Activated naive CD8-positive, alpha-beta T cell treated with anti-CD3 and anti-CD28 coated beads for 36 hours (primary cell): Measurements from ENCODE around the gene PUM2. TPM values are rescaled to one million over a fixed set of nuclear protein-coding genes. Genes with fewer than 3 reads are reported as not detected.

Source experiments
- DNase-seq: peaks from one replicate; pipeline ENCODE4 v3.0.0; 2021
- H3K27ac Mint-ChIP-seq: one replicate; pipeline ENCODE4 v1.8.0; 2022; ENCODE audit warnings: mild to moderate bottlenecking, moderate library complexity, mixed read lengths
- H3K27me3 Mint-ChIP-seq: one replicate; pipeline ENCODE4 v1.8.0; 2022; ENCODE audit warnings: mild to moderate bottlenecking, mixed read lengths
- H3K36me3 Mint-ChIP-seq: one replicate; pipeline ENCODE4 v1.8.0; 2021; ENCODE audit warnings: mild to moderate bottlenecking, mixed read lengths
- H3K4me1 Mint-ChIP-seq: one replicate; pipeline ENCODE4 v1.8.0; 2021; ENCODE audit warnings: mixed read lengths
- H3K4me3 Mint-ChIP-seq: one replicate; pipeline ENCODE4 v1.8.0; 2022; ENCODE audit warnings: mild to moderate bottlenecking, moderate library complexity, mixed read lengths
- H3K9me3 Mint-ChIP-seq: one replicate; pipeline ENCODE4 v1.8.0; 2022; ENCODE audit warnings: mixed read lengths
- total RNA-seq, 2 experiments: library from RNA; stranded (reverse); gene quantifications; one replicate each; pipeline ENCODE4 v1.2.3, GENCODE V29; 2021

PUM2 gene, protein sequence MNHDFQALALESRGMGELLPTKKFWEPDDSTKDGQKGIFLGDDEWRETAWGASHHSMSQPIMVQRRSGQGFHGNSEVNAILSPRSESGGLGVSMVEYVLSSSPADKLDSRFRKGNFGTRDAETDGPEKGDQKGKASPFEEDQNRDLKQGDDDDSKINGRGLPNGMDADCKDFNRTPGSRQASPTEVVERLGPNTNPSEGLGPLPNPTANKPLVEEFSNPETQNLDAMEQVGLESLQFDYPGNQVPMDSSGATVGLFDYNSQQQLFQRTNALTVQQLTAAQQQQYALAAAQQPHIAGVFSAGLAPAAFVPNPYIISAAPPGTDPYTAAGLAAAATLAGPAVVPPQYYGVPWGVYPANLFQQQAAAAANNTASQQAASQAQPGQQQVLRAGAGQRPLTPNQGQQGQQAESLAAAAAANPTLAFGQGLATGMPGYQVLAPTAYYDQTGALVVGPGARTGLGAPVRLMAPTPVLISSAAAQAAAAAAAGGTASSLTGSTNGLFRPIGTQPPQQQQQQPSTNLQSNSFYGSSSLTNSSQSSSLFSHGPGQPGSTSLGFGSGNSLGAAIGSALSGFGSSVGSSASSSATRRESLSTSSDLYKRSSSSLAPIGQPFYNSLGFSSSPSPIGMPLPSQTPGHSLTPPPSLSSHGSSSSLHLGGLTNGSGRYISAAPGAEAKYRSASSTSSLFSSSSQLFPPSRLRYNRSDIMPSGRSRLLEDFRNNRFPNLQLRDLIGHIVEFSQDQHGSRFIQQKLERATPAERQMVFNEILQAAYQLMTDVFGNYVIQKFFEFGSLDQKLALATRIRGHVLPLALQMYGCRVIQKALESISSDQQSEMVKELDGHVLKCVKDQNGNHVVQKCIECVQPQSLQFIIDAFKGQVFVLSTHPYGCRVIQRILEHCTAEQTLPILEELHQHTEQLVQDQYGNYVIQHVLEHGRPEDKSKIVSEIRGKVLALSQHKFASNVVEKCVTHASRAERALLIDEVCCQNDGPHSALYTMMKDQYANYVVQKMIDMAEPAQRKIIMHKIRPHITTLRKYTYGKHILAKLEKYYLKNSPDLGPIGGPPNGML
- total RNA-seq: 100 to 1,000 TPM; 107 to 108 TPM

DNA sequence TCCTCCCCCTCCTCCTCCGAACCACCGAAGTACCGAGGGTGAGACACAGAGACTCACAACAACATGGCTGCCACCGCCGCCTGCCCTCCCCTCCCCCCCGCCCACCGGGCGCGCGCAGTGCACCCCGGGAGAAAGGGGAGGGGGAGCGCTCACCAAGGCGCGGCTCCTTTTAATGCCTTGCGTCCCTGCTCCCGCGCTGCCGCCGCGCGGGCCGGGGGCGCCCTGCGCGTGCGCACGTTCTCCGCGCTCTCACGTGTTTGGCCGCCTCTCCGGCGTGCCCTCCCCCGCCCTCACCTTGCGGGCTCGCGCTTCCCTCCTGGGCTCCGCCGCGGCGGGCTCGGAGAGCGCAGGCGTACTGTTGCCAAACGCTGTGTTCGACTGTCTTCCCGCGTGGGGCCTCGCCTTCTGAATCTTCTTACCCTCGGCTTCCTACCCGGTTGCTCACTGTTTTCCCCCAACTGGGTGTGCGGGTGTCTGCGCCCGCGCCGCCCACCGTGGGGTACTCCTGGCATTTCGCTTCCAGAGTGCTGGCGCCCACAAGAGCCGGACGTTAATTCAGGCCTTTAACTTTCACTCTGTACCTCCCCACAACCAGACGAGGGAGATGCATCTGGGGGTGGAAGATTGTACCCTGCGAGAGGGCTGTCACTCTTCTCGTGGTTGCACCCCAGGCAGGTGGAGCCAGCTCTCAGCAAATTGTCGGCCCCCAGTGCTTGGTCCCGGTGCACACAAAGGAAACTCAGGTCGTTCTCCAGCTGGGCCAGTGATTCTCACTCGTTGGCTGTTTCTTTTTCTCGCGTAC lies at the start of gene PUM2:
Gene PUM2 (minus strand): TSS at position 92 of the 802 bp plus-strand sequence. CDS start 23,484 bp downstream, outside the sequence.
- peak; percentile 98 for DNase-seq
- Mint-ChIP-seq H3K4me3 (peak within 1 kb of the TSS; percentile 92), H3K9me3 (no peaks in the 10 kb centered on the region), H3K27me3 (peaks cover 4% of the 10 kb centered on the region), H3K36me3 (peaks cover 32% of the 10 kb centered on the region), H3K4me1 (peaks cover 19% of the 10 kb centered on the region), H3K27ac (peak within 1 kb of the TSS; percentile 94)

DNA sequence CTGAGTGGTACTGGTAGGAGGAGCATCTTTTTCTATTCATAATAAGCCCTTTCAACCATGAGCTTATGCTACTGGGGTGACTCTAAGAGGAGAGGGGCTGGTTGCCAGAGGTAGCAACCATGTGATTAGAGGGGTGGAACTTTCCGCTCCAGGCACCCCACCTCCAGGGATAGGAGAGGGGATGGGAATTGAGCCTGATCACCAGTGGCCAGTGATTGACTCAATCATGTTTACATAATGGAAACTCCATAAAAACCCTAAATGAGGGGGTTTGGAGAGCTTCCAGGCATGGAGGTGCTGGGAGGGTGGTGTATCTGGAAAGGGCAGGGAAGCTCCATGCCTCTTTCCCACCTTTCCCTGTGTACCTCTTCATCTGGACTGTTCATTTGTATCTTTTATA lies 49.7 kb upstream of the PUM2 start:
- Mint-ChIP-seq H3K27ac (no peak overlapping the region), H3K36me3 (no peaks in the 10 kb centered on the region), H3K4me3 (no peak overlapping the region), H3K9me3 (no peaks in the 10 kb centered on the region), H3K27me3 (peaks cover 3% of the 10 kb centered on the region), H3K4me1 (no peaks in the 10 kb centered on the region)
- no peak for DNase-seq

DNA sequence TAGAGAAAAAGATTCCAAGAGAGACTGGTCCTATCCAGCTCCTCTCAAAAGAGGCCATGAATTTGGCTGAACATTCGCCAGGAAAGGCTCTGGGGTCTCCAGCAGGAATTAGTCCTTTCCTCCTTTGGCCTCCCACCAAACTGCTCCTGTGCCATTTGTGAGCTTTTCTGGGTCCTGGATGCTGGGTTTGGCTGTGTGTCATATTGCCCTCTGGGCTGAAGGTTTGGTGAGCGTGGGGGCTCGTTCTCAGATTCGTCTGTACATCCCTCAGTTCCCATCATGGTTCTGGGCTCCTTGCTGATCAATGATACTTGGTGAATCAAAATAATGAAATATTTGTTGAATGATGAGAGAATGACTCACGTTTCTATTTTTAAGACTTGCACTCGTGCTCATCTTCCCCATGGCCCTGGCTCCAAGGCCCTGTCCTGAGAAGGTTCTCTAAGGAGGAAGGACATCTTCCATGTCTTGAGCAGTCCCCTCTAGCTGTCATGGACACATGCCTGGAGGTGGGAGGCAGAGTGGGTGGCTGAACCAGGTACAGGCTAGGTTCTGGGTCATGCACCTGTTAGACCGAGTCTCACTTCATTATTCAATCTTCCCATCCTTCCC lies 48.4 kb upstream of the PUM2 start:
- Mint-ChIP-seq H3K36me3 (no peaks in the 10 kb centered on the region), H3K27ac (no peak overlapping the region), H3K27me3 (peaks cover 3% of the 10 kb centered on the region), H3K9me3 (no peaks in the 10 kb centered on the region), H3K4me1 (no peaks in the 10 kb centered on the region), H3K4me3 (no peak overlapping the region)
- no peak for DNase-seq

DNA sequence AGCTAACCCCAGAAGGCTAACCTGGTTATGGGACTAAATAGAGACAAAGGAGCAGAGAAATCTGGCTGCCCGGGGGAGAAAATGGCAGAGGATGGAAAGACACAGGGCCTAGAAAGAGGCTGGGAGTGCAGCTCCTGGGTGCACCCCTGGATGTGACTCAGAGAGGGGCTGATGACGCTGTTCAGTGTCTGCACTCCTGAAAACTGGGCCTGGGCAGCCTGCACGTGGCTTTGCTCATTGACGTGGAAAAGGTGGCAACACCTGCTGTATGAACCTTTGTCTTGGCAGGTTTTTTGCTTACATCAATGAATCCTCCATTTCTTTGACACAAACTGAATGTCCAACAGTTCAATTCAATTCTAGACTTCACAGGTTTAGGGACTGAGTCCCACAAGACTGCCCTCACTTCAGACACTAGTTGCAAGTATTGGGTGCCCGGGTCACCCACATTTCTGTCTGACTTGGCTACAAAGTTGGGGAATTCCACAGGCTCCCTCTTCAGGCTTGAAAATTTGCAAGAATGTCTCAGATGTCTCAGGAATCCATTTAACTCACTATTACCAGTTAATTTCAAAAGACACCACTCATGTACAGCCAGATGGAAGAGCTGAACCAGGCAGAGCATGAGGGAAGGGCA lies 47.3 kb upstream of the PUM2 start:
- DNase-seq: no peak
- H3K27me3 Mint-ChIP-seq: peaks cover 3% of the 10 kb centered on the region
- H3K4me3 Mint-ChIP-seq: no peak overlapping the region
- no peaks in the 10 kb centered on the region for H3K4me1 Mint-ChIP-seq
- H3K36me3 Mint-ChIP-seq: no peaks in the 10 kb centered on the region
- no peaks in the 10 kb centered on the region for H3K9me3 Mint-ChIP-seq
- no peak overlapping the region for H3K27ac Mint-ChIP-seq

DNA sequence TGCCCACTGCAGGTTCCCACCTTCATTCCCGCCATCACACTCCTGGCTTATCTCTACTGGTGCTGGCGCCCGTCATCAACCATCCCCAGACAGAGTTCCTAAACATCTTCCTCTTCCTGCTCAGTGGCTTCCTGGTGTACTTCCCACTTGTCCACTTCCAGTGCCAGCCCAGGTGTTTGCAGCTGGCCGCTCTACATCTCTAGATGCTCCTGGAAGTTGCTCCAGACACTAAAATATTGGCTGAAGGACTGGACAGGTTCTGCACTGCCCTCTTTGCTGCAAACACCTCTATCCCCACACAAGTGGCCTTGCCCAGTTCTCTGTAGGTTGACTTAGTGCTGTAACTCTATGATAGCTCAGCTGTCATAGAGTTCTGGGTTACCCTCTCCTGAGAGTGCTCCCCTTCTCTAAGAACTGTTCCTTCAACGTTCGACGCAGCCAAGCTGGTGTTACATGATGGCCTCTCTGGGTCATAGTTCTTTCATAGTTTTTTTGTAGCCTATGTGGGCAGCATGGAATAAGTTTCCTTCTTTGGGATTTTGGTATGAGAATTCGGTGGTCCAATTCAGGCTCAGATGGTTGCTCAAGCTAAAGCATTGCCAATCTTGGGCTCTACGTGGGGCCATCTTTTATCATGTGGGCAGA lies 45.8 kb upstream of the PUM2 start:
- Mint-ChIP-seq H3K4me1 (no peaks in the 10 kb centered on the region), H3K4me3 (no peak overlapping the region), H3K9me3 (no peaks in the 10 kb centered on the region)

DNA sequence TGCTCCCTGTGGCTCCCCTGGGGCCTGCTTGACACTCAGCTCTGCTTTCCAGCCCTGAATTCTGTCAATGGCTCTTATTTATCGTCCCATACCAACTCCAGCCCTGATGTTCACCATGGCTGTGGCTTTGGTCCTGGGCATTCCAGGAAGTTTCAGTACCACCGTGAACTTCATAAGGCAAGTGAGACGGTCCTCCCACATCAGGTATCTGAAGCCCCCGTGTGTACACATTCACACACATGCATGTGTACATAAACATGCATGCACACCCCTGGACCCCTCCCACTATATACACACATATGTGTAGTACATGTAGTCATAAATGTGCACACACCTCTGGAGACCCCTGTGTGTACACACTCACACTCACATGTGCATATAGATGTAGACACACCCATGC lies 43.3 kb upstream of the PUM2 start:
- DNase-seq: no peak
- H3K4me1 Mint-ChIP-seq: no peaks in the 10 kb centered on the region
- H3K36me3 Mint-ChIP-seq: no peaks in the 10 kb centered on the region
- peaks cover 6% of the 10 kb centered on the region for H3K27me3 Mint-ChIP-seq
- no peak overlapping the region for H3K27ac Mint-ChIP-seq
- no peak overlapping the region for H3K4me3 Mint-ChIP-seq
- no peaks in the 10 kb centered on the region for H3K9me3 Mint-ChIP-seq

More for the DNA sequence above, 45.8 kb upstream of the PUM2 start:
- DNase-seq: no peak
- Mint-ChIP-seq H3K27me3 (peaks cover 3% of the 10 kb centered on the region), H3K36me3 (no peaks in the 10 kb centered on the region), H3K27ac (no peak overlapping the region)

DNA sequence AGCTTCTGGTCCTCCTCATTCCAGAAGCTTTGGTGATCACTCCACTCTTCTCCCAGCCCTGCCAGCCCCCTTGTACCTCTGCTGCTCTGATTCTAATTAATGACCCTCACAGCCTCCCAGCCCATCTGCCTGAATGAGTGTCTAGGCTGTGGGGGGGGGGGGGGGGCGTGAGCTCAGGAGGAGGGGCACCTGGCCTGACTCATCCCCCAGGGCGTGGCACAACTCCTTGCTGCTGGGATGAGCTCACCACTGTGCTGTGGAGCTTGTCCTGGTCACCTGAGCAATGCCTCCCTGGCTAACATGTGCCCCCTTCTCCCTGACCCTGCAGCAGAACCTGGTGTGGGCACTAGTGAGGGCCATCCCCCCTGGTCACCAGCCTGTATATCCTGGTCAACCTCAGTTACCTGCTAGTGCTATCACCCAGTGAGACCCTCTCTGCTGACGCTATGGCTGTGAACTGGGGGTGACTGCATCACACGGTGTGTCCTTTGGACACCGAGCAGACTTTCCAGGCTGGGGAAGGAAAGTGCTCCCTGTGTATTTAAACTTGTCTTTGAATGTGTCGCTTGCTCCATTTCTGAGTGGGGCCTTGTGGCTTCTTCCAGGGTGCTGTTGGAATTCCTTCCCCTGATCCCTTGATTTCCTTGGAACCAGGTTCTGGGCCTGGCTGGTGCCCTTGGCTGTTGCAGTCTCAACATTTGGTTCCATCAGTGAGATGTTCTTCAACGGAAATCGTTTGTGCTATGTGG lies 41.5 kb upstream of the PUM2 start:
- Mint-ChIP-seq H3K9me3 (no peaks in the 10 kb centered on the region), H3K4me1 (no peaks in the 10 kb centered on the region), H3K4me3 (no peak overlapping the region), H3K27me3 (peaks cover 6% of the 10 kb centered on the region), H3K36me3 (no peaks in the 10 kb centered on the region), H3K27ac (no peak overlapping the region)
- DNase-seq: no peak

DNA sequence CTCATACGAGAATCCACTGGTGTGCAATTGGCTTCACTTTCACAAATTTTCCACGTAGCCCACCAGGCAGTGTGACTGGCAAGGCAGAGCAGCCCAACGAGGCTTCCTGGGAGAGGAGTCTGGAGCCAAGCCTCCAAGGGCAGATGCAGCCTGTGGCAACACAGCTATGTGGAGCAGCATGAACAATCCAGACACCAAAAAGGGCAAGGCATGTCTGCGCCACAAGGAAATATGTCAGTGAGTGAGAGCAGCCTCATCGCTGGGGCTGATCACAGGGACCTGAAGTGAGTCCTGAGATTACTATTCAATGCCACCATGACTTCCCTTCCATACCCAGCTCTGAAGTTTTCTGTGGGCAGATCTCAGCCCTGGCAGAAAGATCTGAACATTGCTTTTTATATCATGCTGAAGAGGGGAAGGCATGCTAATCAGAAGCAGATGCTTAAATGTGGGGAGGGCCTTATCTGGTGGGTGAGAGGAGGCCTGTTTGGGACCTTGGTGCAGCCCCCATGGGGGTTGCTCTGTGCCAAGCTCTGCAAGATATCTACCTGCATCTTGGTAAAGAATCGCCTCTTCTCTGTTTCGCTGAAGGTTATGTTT lies 40.0 kb upstream of the PUM2 start:
- Mint-ChIP-seq H3K27me3 (peaks cover 3% of the 10 kb centered on the region), H3K4me1 (no peaks in the 10 kb centered on the region), H3K36me3 (no peaks in the 10 kb centered on the region), H3K9me3 (no peaks in the 10 kb centered on the region), H3K27ac (no peak overlapping the region), H3K4me3 (no peak overlapping the region)
- DNase-seq: no peak

DNA sequence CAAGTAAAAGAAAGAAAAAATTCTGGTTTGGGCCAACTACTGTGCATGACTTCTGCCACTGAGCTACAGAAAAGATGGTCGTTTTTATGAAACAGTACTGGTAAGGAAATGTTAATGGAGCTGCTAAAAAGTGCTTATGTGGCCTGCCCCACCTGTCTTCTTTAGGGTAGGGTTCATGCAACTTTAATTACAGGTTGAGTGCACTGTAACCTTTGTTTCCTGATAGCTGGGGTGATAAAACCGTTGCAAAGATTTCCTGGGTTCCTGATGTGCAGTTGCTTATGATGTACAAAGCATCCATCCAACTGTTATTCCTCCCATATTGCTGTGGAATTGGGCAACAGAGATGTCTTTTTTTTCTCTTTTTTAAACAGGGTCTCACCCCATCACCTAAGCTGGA lies 34.3 kb upstream of the PUM2 start:
- no peak for DNase-seq
- no peak overlapping the region for H3K27ac Mint-ChIP-seq
- H3K4me1 Mint-ChIP-seq: no peaks in the 10 kb centered on the region
- H3K36me3 Mint-ChIP-seq: no peaks in the 10 kb centered on the region
- no peaks in the 10 kb centered on the region for H3K9me3 Mint-ChIP-seq
- H3K27me3 Mint-ChIP-seq: peaks cover 3% of the 10 kb centered on the region
- H3K4me3 Mint-ChIP-seq: no peak overlapping the region

DNA sequence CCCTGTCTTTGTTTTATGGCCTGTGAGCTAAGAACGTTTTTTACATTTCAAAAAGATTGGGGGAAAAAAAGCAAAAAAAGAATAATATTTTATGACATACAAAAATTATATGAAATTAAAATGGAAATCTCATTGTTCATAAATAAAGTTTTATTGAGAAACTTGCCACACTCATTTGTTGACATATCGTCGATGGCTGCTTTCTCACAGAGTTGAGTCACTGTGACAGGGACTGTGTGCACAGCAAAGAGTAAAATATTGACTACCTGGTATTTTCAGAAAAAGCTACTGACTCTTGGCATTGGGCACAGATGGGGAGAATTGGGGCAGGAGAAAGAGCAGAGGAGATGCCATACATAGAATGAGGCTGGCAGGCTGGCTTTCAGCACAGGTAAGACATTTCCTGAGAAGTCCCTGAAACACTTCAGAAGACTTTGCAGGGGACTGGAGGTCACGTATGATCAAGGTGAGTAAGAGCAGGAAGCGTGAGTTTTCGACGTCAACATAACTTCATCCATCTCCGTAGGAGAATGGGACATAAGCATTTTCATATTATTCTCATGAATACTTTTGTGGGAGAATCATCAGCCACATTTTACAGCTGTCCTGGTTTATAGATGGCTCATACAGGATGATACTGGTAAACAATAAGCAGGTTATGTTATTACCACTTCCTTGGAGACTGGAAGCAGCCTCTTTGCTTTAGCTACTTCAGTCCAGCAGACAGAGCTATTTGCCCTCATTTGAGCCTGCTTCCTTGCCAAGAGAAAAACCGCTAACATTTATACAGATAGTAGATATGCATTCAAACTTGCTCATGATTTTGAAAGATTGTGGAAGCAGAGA lies 32.5 kb upstream of the PUM2 start:
- no peaks in the 10 kb centered on the region for H3K4me1 Mint-ChIP-seq
- no peaks in the 10 kb centered on the region for H3K36me3 Mint-ChIP-seq
- no peak overlapping the region for H3K27ac Mint-ChIP-seq
- no peak for DNase-seq
- no peaks in the 10 kb centered on the region for H3K27me3 Mint-ChIP-seq
- no peak overlapping the region for H3K4me3 Mint-ChIP-seq
- H3K9me3 Mint-ChIP-seq: no peaks in the 10 kb centered on the region

DNA sequence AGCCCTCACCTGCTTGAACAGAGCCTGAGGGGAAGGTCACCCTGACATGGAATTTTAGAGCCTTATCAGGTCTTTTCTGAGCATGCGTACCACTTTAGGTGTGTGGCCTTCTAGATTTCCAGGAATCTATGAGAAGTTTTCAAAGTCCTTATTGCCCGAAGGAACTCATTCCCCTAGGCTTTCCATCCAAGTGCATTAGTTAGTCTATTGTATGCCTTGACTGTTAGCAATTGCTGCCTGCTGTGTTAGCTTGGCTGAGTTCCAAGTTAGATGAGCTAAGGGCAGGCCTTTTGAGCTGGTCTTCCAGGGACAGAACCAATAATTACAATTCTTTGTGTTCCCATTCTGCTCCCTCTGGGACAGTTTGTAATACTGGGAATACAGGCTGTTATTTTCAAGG lies 30.8 kb upstream of the PUM2 start:
- no peaks in the 10 kb centered on the region for H3K27me3 Mint-ChIP-seq
- H3K9me3 Mint-ChIP-seq: no peaks in the 10 kb centered on the region
- no peak overlapping the region for H3K27ac Mint-ChIP-seq
- H3K36me3 Mint-ChIP-seq: no peaks in the 10 kb centered on the region
- H3K4me3 Mint-ChIP-seq: no peak overlapping the region
- DNase-seq: no peak
- H3K4me1 Mint-ChIP-seq: no peaks in the 10 kb centered on the region

DNA sequence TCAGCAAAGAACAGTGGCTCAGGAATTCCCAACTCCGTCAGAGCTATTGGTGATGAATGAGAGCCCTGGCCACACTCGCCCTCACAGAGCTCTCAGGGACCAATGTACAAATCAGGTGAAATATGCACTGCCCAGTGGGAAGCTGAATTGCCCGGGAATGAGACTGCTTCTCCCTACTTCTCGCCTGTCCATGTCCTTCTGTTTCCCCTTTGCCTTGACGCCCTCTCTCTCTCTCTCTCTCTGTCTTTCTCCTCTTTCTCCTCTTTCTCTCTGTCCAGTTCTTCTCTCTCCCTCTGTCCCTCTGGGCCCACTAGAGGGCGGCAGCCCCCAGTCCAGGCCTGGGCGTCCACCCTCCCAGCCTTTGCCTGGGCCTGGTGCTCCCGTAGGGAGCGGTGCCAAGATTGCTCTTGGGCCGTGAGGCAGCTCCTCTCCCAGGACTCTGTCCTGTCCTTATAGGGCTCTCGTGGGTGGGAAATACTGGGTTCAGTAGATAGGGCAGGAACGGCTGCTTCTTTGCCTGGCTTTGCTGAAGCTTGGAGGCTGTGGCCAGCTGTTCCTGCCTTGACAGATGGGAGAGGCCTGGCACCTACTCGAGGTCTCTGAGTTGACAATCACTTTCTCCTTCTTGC lies 28.4 kb upstream of the PUM2 start:
- Mint-ChIP-seq H3K9me3 (no peaks in the 10 kb centered on the region), H3K4me3 (no peak overlapping the region), H3K36me3 (no peaks in the 10 kb centered on the region), H3K27me3 (no peaks in the 10 kb centered on the region), H3K27ac (no peak overlapping the region), H3K4me1 (no peaks in the 10 kb centered on the region)
- DNase-seq: no peak
